GM10248 (cell line): ENCODE measurements around the gene RRAS2.

Source experiments
- CTCF ChIA-PET: fragments of 300-600 bp; sonication (Branson Sonifier 250); formaldehyde crosslinking; extraction: SDS; loops from one replicate; lab custom pipeline; 2021; ENCODE audit warnings: antibody characterized with exemption; lab: Yijun Ruan, JAX
- POLR2A ChIA-PET: fragments of 350-650 bp; sonication (Branson Sonifier 250); formaldehyde crosslinking; extraction: SDS; loops from one replicate; lab custom pipeline; 2020; ENCODE audit warnings: antibody characterized with exemption; lab: Yijun Ruan, JAX
- DNase-seq: peaks from one replicate; pipeline ENCODE4 v3.0.0; 2012; ENCODE audit errors: extremely low spot score
- TF ChIP-seq, protein P1 (sequence below): IDR thresholded peaks from 2 replicates; pipeline ENCODE4 v1.5.1; 2012; ENCODE audit warnings: mild to moderate bottlenecking, low read depth; ENCODE audit errors: extremely low read depth, missing control alignments, control extremely low read depth

RRAS2 gene

DNA sequence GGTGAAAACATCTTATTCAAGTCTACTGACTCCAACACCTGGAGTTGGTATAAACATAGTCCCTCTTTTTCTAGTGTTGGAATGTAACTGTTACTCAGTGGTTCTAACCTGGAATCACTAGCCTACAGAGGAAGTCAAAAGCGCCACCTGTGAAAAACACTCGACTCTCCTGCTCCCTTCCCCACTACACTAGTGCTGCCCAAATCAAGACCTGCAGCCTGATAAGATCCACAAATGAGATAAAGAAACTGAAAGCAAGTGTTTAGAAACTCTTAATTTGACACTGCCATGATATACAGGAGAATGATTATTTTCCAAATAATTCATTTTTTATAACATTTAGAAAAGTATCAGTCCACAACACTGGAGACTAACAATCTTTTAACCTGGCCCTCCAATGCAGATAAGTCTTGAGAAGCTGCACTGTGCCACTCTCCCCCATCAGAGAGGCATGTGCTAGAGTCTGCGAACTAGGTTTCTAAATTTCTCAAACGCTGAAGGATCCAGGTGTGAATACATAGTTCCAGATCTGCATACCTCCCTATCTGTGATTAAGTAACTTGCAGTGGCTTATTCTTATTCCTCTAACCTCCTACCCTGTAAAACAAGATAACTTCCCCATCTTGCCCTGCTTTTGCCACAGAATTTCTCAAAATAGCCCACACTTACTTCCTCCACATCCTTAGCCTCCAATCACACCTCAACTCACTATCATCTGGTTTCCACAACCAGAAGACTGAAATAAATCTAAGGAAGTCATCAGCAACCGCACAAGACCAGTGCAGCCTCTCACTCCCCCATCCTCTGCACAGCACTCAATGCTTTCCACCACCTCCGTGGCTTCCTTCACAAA, 88.1 kb downstream of the RRAS2 start:
- ChIA-PET POLR2A (no interaction called here), CTCF (interaction anchor here (0.8 kb wide), 1 partner anchor 38 kb away, joined by 3 read pairs; no protein-coding TSS in a partner anchor)
- peak; percentile 44 for DNase-seq
- TF ChIP-seq, protein P1, sequence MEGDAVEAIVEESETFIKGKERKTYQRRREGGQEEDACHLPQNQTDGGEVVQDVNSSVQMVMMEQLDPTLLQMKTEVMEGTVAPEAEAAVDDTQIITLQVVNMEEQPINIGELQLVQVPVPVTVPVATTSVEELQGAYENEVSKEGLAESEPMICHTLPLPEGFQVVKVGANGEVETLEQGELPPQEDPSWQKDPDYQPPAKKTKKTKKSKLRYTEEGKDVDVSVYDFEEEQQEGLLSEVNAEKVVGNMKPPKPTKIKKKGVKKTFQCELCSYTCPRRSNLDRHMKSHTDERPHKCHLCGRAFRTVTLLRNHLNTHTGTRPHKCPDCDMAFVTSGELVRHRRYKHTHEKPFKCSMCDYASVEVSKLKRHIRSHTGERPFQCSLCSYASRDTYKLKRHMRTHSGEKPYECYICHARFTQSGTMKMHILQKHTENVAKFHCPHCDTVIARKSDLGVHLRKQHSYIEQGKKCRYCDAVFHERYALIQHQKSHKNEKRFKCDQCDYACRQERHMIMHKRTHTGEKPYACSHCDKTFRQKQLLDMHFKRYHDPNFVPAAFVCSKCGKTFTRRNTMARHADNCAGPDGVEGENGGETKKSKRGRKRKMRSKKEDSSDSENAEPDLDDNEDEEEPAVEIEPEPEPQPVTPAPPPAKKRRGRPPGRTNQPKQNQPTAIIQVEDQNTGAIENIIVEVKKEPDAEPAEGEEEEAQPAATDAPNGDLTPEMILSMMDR, result no peak

DNA sequence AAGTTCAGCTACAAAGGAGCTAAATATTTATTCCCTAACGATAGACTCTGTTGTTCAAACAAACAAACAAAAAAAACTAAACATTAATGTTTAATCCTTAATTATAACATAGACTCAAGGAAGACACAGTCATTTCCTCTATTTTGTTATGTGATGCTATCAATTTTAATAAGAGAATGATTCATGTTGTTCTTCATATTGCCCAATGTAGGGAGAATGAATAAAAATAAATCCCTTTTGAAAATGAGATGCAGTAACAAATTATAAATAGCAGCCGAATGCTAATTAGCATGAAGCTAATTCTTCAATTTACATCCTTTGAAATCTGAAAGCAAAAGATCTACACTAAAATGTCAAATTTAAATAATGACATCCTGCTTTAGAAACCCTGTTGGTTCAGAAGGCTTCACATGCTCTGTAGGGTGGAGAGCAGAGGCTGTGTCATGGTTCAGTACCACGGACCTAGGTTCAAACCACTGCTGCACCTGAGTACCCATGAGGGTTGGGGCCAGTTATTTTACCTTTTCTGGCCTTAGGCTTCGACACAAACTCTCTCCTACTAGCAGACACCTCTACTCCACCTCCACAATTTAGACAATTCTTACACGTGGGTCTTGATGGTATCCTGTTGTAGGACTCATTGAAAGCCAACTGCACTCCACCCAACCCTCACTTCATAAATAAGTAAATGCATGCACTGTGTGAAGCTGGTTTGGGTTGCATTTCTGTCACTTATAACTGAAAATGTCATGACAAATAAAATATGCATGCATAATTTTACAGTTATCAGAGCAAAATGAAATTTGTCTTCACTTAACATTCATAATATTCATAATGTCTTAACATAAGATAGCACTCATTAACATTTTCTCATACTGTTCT, 89.0 kb downstream of the RRAS2 start:
- DNase-seq, result no peak
- TF ChIP-seq, protein P1, result no peak
- POLR2A ChIA-PET, result no interaction called here
- CTCF ChIA-PET, result interaction anchor here (0.6 kb wide), 1 partner anchor 20 kb away, joined by 3 read pairs; no protein-coding TSS in a partner anchor

DNA sequence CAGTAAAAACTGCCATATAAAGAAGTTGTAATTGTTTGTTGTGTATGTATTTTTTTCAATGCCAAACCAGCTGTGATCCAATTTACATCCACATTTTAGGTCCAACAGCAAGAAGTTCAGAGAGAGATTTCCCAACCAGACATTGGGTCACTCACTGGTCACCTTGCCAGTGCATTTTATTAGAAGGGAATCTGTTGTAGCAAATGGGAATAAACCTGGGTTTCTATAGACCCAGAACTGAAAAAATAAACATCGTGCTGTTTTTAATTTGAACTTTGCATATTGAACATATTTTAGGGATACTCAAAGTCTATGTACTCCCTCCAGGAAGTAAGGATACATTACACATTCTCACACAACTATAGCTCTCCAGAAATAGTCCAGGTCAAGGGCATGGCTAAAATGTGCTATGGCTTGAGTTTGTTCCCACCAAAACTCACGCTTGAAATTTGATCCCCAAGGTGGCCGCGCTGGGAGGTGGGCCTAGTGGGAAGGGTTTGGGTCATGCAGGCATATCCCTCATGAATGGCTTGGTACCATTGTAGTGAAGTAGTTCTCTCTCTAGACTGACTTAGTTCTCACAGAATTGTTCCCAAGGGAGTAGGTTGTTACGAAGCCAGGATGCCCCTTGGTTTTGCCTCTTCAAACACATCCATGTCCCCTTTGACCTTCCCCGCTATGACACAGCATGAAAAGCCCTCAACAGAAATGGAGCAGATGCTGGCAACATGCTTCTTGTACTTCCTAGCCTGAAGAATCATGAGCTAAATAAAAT, 90.9 kb downstream of the RRAS2 start:
- ChIA-PET POLR2A (no interaction called here), CTCF (no interaction called here)
- no peak for DNase-seq
- TF ChIP-seq, protein P1, result no peak

DNA sequence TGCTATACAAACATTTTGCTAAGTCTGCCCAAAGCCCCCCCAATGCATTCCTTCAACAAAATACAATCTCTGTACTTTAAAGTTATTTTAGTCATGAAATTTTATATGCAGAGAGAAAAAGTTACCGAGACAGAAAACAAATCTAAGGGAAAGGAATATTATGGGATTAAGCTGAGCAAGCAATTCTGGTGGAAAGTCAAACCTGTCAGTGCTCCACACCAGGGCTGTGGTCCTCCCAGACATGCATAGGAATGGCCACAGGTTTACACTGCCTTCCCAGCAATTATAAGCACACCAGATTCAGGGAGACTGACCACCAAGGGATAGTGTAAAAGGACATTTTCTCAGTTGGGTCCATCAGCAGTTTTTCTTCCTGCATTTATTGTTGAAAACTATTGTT, 92.4 kb downstream of the RRAS2 start:
- DNase-seq, result no peak
- POLR2A ChIA-PET, result no interaction called here
- TF ChIP-seq, protein P1, result no peak
- CTCF ChIA-PET, result interaction anchor here (1.4 kb wide), 1 partner anchor 17 kb away, joined by 4 read pairs; no protein-coding TSS in a partner anchor

DNA sequence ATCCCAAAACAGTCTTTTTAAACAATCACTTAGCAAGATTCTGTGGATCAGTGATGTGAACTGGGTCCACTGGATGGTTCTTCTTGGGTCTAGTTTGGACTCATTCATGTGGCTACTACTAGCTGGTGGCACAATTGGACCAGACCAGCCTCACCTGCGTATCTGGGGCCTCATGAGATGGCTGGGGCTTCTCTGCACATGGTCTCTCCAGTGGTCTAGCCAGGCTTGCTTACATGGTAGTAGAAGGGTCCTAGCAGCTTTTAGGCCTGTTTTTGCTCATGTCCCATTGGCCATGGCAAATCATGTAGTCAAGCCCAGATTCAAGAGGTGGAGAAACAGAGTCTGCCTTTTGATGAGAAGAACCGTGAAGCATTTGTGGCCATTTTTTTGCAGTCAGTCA, 94.0 kb downstream of the RRAS2 start:
- TF ChIP-seq, protein P1, result no peak
- DNase-seq, result no peak
- ChIA-PET POLR2A (no interaction called here), CTCF (no interaction called here)

DNA sequence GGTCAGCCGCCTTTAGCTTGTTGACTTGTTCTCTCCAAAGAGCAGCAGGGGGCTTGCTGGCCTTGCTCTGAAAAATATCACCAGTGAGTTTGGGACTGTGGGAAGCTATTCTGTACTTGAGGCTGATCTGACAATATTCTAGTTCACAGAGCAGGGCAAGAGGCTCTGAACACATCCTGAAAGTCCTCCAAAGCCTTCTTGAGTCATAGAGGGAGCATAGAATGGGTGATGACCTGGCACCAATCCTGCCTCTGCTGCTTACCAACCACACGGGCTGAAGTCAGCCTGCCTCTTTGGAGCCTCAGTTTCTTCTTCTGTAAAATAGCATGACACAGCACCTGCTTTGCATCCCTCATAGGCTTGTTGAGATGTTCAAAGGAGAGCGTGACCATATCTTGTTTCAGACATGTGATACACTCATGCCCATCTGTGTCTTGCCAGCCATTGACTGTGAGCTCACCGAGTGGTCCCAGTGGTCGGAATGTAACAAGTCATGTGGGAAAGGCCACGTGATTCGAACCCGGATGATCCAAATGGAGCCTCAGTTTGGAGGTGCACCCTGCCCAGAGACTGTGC, 96.6 kb downstream of the RRAS2 start:
- ChIA-PET POLR2A (no interaction called here), CTCF (interaction anchor here (1.0 kb wide), 1 partner anchor 11 kb away, joined by 3 read pairs; no protein-coding TSS in a partner anchor)
- TF ChIP-seq, protein P1, result no peak
- DNase-seq, result no peak
